Measurements from ENCODE around the gene NDUFS4.
"Not testable (repeated sequence)": the region's sequence is repeated elsewhere in the genome, so short reads cannot be mapped to it uniquely, and the experiment has no call there.

Gene NDUFS4

GRCh38 chr5:53537711-53538110 is 22.7 kb upstream of the NDUFS4 start:
- H3K4me2 ChIP-seq: no peak overlapping the region
- no peak overlapping the region for H3K4me3 ChIP-seq (IDR thresholded peaks at IDR 0.05; ENCODE audit: insufficient read depth, low read depth, low read length)
- TF ChIP-seq CTCF (conservative IDR thresholded peaks at IDR 0.05; ENCODE audit: low read depth, low read length): no peak
- H3K4me1 ChIP-seq (ENCODE audit: low read depth, poor library complexity, severe bottlenecking): no peaks in the 10 kb centered on the region
- H2AFZ ChIP-seq (ENCODE audit: low read depth): no peak overlapping the region
- H3K27ac ChIP-seq: no peak overlapping the region
- no peaks in the 10 kb centered on the region for H4K20me1 ChIP-seq (ENCODE audit: insufficient read depth)
- H3K9ac ChIP-seq: no peak overlapping the region
- no peaks in the 10 kb centered on the region for H3K27me3 ChIP-seq (ENCODE audit: insufficient read depth, low read depth)
- no peaks in the 10 kb centered on the region for H3K79me2 ChIP-seq (ENCODE audit: insufficient read depth, low read depth)
- H3K36me3 ChIP-seq (ENCODE audit: insufficient read depth): no peaks in the 10 kb centered on the region

- H2AFZ ChIP-seq (ENCODE audit: low read depth); H3K4me3 ChIP-seq (IDR thresholded peaks at IDR 0.05; ENCODE audit: insufficient read depth, low read depth, low read length); H4K20me1 ChIP-seq (ENCODE audit: insufficient read depth); H3K4me2 ChIP-seq; H3K27ac ChIP-seq; H3K27me3 ChIP-seq (ENCODE audit: insufficient read depth, low read depth); H3K79me2 ChIP-seq (ENCODE audit: insufficient read depth, low read depth); H3K36me3 ChIP-seq (ENCODE audit: insufficient read depth); H3K9ac ChIP-seq; H3K4me1 ChIP-seq (ENCODE audit: low read depth, poor library complexity, severe bottlenecking): not testable (repeated sequence)
These were observed 19.7 kb upstream of the NDUFS4 start for GRCh38 chr5:53540739-53541138.

- H3K79me2 ChIP-seq (ENCODE audit: insufficient read depth, low read depth): no peaks in the 10 kb centered on the region
- no peak overlapping the region for H3K4me3 ChIP-seq (IDR thresholded peaks at IDR 0.05; ENCODE audit: insufficient read depth, low read depth, low read length)
- peaks cover 6% of the 10 kb centered on the region for H3K4me1 ChIP-seq (ENCODE audit: low read depth, poor library complexity, severe bottlenecking)
- no peak for TF ChIP-seq CTCF (conservative IDR thresholded peaks at IDR 0.05; ENCODE audit: low read depth, low read length)
- no peak overlapping the region for H3K27ac ChIP-seq
- no peaks in the 10 kb centered on the region for H3K36me3 ChIP-seq (ENCODE audit: insufficient read depth)
- no peak overlapping the region for H3K4me2 ChIP-seq
- H2AFZ ChIP-seq (ENCODE audit: low read depth): no peak overlapping the region
- H3K9ac ChIP-seq: no peak overlapping the region
- H4K20me1 ChIP-seq (ENCODE audit: insufficient read depth): no peaks in the 10 kb centered on the region
- H3K27me3 ChIP-seq (ENCODE audit: insufficient read depth, low read depth): no peaks in the 10 kb centered on the region
These were observed 18.6 kb upstream of the NDUFS4 start for GRCh38 chr5:53541859-53542258.

GRCh38 chr5:53542926-53543325 is 17.5 kb upstream of the NDUFS4 start:
- Histone ChIP-seq H3K27me3 (ENCODE audit: insufficient read depth, low read depth) (no peaks in the 10 kb centered on the region), H3K9ac (no peak overlapping the region), H3K4me3 (IDR thresholded peaks at IDR 0.05; ENCODE audit: insufficient read depth, low read depth, low read length) (no peak overlapping the region), H3K36me3 (ENCODE audit: insufficient read depth) (no peaks in the 10 kb centered on the region), H3K79me2 (ENCODE audit: insufficient read depth, low read depth) (no peaks in the 10 kb centered on the region), H2AFZ (ENCODE audit: low read depth) (no peak overlapping the region), H3K4me1 (ENCODE audit: low read depth, poor library complexity, severe bottlenecking) (peaks cover 6% of the 10 kb centered on the region), H3K27ac (no peak overlapping the region), H3K4me2 (no peak overlapping the region), H4K20me1 (ENCODE audit: insufficient read depth) (no peaks in the 10 kb centered on the region)
- TF ChIP-seq CTCF (conservative IDR thresholded peaks at IDR 0.05; ENCODE audit: low read depth, low read length): no peak

- no peaks in the 10 kb centered on the region for H3K79me2 ChIP-seq (ENCODE audit: insufficient read depth, low read depth)
- no peak overlapping the region for H3K27ac ChIP-seq
- H3K4me3 ChIP-seq (IDR thresholded peaks at IDR 0.05; ENCODE audit: insufficient read depth, low read depth, low read length): no peak overlapping the region
- no peaks in the 10 kb centered on the region for H4K20me1 ChIP-seq (ENCODE audit: insufficient read depth)
- H3K27me3 ChIP-seq (ENCODE audit: insufficient read depth, low read depth): no peaks in the 10 kb centered on the region
- no peak overlapping the region for H2AFZ ChIP-seq (ENCODE audit: low read depth)
- TF ChIP-seq CTCF (conservative IDR thresholded peaks at IDR 0.05; ENCODE audit: low read depth, low read length): no peak
- H3K4me1 ChIP-seq (ENCODE audit: low read depth, poor library complexity, severe bottlenecking): peaks cover 6% of the 10 kb centered on the region
- no peaks in the 10 kb centered on the region for H3K36me3 ChIP-seq (ENCODE audit: insufficient read depth)
- no peak overlapping the region for H3K9ac ChIP-seq
- no peak overlapping the region for H3K4me2 ChIP-seq
These were observed 17.0 kb upstream of the NDUFS4 start for GRCh38 chr5:53543401-53543800.

Data from KMS-11 (cell line).